ENCODE data around the gene NANOG. TPM values are rescaled to one million over a fixed set of nuclear protein-coding genes. Genes with fewer than 3 reads are reported as not detected.
A peak's percentile ranks its signal among the peaks of the same experiment; 100 is the strongest.
"Not testable (repeated sequence)": the region's sequence is repeated elsewhere in the genome, so short reads cannot be mapped to it uniquely, and the experiment has no call there.

The NANOG gene
- polyA plus RNA-seq, 1 donor from 2014 or later: not detected

DNA sequence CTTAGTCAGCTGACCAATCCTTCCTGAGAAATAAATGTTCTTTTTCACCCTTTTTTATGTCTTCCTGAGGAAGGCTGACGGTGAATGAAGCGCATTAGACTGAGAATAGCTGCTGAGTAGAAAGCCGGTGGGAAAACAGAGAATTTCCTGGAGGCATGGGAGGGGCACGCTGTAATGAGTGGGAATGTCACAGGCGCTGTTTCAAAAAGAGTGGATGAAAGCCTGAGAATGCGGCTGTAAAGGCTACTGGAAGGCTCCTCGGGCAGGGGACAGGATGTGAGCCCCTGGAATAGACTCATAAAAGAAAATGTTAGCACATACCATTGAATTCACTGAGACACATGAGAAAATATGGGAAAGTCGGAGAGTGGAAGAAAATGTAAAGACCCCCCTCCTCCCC is 53.9 kb downstream of the NANOG start:
- H3K79me2 ChIP-seq (replicated peaks; ENCODE audit: insufficient read depth, low read length); H3K4me2 ChIP-seq (ENCODE audit: low read length); H4K20me1 ChIP-seq (ENCODE audit: insufficient read depth); H3K27ac ChIP-seq (ENCODE audit: low read length); H3F3A ChIP-seq (ENCODE audit: insufficient read depth, low read length, poor library complexity, severe bottlenecking); H3K9me2 ChIP-seq (ENCODE audit: insufficient read depth, low read length); H3K9ac ChIP-seq (ENCODE audit: low read length); H3K9me3 ChIP-seq (ENCODE audit: low read length); H3K36me3 ChIP-seq (ENCODE audit: insufficient read depth, low read length); H2AFZ ChIP-seq (ENCODE audit: low read depth, low read length); H3K27me3 ChIP-seq (ENCODE audit: insufficient read depth, low read depth, low read length); H3K4me3 ChIP-seq (ENCODE audit: low read length): not testable (repeated sequence)
- TF ChIP-seq, protein P1, sequence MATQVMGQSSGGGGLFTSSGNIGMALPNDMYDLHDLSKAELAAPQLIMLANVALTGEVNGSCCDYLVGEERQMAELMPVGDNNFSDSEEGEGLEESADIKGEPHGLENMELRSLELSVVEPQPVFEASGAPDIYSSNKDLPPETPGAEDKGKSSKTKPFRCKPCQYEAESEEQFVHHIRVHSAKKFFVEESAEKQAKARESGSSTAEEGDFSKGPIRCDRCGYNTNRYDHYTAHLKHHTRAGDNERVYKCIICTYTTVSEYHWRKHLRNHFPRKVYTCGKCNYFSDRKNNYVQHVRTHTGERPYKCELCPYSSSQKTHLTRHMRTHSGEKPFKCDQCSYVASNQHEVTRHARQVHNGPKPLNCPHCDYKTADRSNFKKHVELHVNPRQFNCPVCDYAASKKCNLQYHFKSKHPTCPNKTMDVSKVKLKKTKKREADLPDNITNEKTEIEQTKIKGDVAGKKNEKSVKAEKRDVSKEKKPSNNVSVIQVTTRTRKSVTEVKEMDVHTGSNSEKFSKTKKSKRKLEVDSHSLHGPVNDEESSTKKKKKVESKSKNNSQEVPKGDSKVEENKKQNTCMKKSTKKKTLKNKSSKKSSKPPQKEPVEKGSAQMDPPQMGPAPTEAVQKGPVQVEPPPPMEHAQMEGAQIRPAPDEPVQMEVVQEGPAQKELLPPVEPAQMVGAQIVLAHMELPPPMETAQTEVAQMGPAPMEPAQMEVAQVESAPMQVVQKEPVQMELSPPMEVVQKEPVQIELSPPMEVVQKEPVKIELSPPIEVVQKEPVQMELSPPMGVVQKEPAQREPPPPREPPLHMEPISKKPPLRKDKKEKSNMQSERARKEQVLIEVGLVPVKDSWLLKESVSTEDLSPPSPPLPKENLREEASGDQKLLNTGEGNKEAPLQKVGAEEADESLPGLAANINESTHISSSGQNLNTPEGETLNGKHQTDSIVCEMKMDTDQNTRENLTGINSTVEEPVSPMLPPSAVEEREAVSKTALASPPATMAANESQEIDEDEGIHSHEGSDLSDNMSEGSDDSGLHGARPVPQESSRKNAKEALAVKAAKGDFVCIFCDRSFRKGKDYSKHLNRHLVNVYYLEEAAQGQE (IDR thresholded peaks at IDR 0.05; ENCODE audit: borderline replicate concordance): peak; percentile 23

DNA sequence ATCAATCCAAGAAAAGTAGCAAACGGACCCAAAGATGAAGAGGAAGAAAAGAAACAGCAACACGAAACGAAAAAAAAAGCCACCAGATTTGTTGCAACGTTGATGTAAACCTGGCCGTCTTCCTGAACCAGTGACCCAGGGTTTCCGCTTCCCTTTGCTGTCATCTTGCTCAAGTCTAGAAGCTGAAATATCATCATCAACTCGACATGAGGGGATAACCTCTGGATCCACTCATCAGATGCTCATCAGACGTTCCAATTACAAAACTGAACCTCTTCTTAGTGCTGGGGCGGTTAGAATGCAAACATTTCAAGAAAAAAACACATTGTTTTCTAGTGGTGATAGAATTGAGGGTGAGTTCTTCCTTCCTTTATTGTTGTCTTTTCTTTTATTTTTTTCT is 54.4 kb downstream of the NANOG start:
- not testable (repeated sequence) for H3K4me3 ChIP-seq (ENCODE audit: low read length); H3K9me2 ChIP-seq (ENCODE audit: insufficient read depth, low read length); H3K27me3 ChIP-seq (ENCODE audit: insufficient read depth, low read depth, low read length); H3K9ac ChIP-seq (ENCODE audit: low read length); H2AFZ ChIP-seq (ENCODE audit: low read depth, low read length); H3K4me2 ChIP-seq (ENCODE audit: low read length); H3K27ac ChIP-seq (ENCODE audit: low read length); H3K79me2 ChIP-seq (replicated peaks; ENCODE audit: insufficient read depth, low read length); H3K36me3 ChIP-seq (ENCODE audit: insufficient read depth, low read length); H3K9me3 ChIP-seq (ENCODE audit: low read length); H3F3A ChIP-seq (ENCODE audit: insufficient read depth, low read length, poor library complexity, severe bottlenecking); H4K20me1 ChIP-seq (ENCODE audit: insufficient read depth)

DNA sequence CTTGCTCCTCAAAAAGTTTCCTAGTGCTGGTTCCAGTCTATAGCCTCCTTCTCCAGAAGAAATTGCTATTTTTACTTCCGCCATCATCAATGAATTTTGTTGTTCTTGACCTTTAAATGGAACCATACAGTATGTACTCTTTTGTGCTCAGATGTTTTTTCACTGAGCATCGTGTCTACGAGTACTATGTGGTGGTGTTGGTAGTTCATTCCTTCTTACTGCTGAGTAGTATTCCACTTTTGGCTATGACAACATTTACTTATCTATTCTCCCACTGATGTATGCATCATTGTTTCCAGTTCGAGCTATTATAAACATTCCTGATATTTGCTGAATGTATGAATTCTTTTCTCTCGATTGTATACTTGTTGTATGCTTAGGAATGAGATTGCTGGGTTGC is 54.9 kb downstream of the NANOG start:
- H3K27ac ChIP-seq (ENCODE audit: low read length): no peak overlapping the region
- H3K9ac ChIP-seq (ENCODE audit: low read length): no peak overlapping the region
- H3K27me3 ChIP-seq (ENCODE audit: insufficient read depth, low read depth, low read length): no peaks in the 10 kb centered on the region
- no peaks in the 10 kb centered on the region for H3K9me3 ChIP-seq (ENCODE audit: low read length)
- no peaks in the 10 kb centered on the region for H3K79me2 ChIP-seq (replicated peaks; ENCODE audit: insufficient read depth, low read length)
- no peak overlapping the region for H3K4me3 ChIP-seq (ENCODE audit: low read length)
- no peaks in the 10 kb centered on the region for H3K36me3 ChIP-seq (ENCODE audit: insufficient read depth, low read length)
- H3F3A ChIP-seq (ENCODE audit: insufficient read depth, low read length, poor library complexity, severe bottlenecking): no peaks in the 10 kb centered on the region
- H4K20me1 ChIP-seq (ENCODE audit: insufficient read depth): no peaks in the 10 kb centered on the region
- TF ChIP-seq EZH2 (IDR thresholded peaks at IDR 0.05; ENCODE audit: borderline replicate concordance, insufficient read depth, low read length, poor library complexity, severe bottlenecking): no peak
- no peak for TF ChIP-seq TAF1 (IDR thresholded peaks at IDR 0.05; ENCODE audit: low read depth)
- no peak for TF ChIP-seq MXI1 (conservative IDR thresholded peaks at IDR 0.05; ENCODE audit: poor library complexity, severe bottlenecking)
- no peak for TF ChIP-seq SMC3 (conservative IDR thresholded peaks at IDR 0.05; ENCODE audit: poor library complexity)
- TF ChIP-seq, protein P2, sequence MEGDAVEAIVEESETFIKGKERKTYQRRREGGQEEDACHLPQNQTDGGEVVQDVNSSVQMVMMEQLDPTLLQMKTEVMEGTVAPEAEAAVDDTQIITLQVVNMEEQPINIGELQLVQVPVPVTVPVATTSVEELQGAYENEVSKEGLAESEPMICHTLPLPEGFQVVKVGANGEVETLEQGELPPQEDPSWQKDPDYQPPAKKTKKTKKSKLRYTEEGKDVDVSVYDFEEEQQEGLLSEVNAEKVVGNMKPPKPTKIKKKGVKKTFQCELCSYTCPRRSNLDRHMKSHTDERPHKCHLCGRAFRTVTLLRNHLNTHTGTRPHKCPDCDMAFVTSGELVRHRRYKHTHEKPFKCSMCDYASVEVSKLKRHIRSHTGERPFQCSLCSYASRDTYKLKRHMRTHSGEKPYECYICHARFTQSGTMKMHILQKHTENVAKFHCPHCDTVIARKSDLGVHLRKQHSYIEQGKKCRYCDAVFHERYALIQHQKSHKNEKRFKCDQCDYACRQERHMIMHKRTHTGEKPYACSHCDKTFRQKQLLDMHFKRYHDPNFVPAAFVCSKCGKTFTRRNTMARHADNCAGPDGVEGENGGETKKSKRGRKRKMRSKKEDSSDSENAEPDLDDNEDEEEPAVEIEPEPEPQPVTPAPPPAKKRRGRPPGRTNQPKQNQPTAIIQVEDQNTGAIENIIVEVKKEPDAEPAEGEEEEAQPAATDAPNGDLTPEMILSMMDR (IDR thresholded peaks at IDR 0.05; ENCODE audit: poor library complexity, severe bottlenecking): no peak
- no peak for TF ChIP-seq RAD21 (conservative IDR thresholded peaks at IDR 0.05)
- no peak for TF ChIP-seq EP300 (conservative IDR thresholded peaks at IDR 0.05; ENCODE audit: poor library complexity, severe bottlenecking)
- TF ChIP-seq POLR2AphosphoS5 (IDR thresholded peaks at IDR 0.05): no peak
- TF ChIP-seq, protein P1 (IDR thresholded peaks at IDR 0.05; ENCODE audit: borderline replicate concordance): no peak
- no peaks in the 10 kb centered on the region for H3K9me2 ChIP-seq (ENCODE audit: insufficient read depth, low read length)
- no peak overlapping the region for H3K4me2 ChIP-seq (ENCODE audit: low read length)
- no peak overlapping the region for H2AFZ ChIP-seq (ENCODE audit: low read depth, low read length)

All from neural cell (in vitro differentiated cells).